ENCODE data around the gene SLC24A4.

SLC24A4 gene

GRCh38 chr14:92475451-92476187 lies 152.7 kb downstream of the SLC24A4 start:
- no peak for DNase-seq (ENCODE audit: low spot score)

GRCh38 chr14:92480856-92481255 lies 157.9 kb downstream of the SLC24A4 start:
- no peak for DNase-seq (ENCODE audit: low spot score)

- DNase-seq (ENCODE audit: low spot score): no peak
Observed at GRCh38 chr14:92481386-92481785, 158.4 kb downstream of the SLC24A4 start.

DNA sequence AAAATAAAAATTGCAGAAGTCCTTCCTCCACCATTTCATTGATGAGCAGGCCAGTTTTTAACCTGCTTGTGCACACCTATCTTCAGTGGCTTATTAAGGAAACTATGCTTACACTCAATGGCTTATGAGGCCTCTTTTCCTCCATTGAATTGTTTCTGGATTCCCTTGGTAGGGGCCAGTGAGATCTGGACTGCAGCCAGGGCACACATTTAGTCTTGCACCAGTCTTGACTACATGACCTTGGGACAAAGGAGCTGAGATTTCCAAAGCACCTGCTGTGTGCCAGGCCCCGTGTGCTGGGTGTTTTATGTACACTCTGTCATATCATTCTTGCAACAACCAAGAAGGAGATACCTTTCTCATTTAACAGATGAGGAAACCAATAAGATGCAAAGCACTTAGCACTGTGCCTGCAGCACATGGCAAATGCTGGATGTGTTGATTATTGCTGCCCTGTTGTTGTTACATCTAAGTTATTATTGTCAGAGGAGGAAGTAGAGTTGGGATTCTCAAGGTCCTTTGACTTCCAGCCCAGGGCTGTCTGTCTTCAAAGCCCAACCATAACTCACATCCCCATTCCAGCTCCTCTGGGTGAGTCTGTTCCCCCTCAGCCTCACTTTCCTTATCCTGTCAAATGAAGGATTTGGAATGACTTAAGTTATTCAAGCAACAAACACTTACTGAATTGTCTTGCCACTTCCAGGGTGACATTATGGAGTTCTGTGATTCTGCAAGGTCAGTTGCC lies 159.0 kb downstream of the SLC24A4 start:
- DNase-seq (ENCODE audit: low spot score): no peak

- DNase-seq (ENCODE audit: low spot score): no peak
Observed at GRCh38 chr14:92482621-92483319, 159.8 kb downstream of the SLC24A4 start.

GRCh38 chr14:92484132-92484823 lies 161.3 kb downstream of the SLC24A4 start:
- no peak for DNase-seq (ENCODE audit: low spot score)

DNA sequence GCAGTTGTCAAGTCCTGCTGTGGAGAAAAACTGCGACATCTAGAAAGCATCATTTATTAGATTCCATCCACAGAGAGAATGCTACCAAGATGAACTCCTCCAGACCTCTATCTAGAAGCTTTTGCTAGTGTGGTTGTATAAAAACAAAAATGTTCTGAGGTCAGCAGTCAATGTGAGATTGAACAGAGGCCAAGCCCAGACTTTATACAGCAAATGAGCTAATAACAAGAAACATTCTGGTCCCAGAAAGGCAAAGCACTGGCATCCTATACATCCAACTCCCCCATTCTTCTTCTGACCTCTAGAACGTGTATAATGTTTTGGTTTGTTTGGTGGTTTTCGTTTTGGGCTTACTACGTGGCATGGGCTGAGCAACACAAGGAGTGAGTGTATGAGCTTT lies 163.9 kb downstream of the SLC24A4 start:
- no peak for DNase-seq (ENCODE audit: low spot score)

- no peak for DNase-seq (ENCODE audit: low spot score)
Observed at GRCh38 chr14:92487513-92488133, 164.7 kb downstream of the SLC24A4 start.

DNA sequence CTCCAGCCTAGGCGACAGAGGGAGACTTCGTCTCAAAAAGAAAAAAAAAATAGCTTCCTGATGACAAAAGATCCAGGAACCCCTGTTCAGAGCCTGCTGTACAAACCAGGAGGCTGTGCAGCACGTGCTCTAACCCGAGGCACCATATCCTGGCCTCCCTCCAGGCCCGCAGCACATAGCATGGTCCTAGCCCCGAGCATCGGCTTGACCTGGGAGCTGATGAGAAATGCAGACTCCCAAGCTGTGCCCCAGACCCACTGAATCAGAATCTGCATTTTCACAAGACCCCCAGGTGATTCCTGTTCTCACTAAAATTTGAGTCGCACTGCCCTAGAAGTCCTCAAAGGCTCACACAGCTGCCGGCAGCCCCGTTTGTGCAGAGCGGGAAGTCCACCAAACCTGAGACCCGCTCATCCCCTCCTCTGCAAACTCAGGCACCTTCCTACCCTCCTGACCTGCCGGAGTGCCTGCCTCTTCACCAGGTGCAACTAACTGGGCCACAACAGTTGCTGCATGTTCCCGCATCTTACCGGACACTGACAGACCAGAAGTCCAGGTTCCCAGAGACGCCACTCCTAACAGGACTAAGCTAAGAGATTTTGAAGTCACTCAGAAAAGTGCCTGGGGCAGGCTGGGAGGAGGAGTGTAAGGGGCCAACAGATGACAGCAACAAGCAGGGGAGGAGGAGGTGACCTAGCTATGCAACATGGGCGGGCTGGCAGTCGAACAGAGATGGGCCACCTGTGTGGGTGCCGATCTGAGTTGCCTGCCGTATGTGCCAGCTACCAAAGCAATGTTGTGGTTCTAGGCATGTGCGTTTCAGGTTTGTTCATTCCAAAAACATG lies 166.7 kb downstream of the SLC24A4 start:
- no peak for DNase-seq (ENCODE audit: low spot score)

DNA sequence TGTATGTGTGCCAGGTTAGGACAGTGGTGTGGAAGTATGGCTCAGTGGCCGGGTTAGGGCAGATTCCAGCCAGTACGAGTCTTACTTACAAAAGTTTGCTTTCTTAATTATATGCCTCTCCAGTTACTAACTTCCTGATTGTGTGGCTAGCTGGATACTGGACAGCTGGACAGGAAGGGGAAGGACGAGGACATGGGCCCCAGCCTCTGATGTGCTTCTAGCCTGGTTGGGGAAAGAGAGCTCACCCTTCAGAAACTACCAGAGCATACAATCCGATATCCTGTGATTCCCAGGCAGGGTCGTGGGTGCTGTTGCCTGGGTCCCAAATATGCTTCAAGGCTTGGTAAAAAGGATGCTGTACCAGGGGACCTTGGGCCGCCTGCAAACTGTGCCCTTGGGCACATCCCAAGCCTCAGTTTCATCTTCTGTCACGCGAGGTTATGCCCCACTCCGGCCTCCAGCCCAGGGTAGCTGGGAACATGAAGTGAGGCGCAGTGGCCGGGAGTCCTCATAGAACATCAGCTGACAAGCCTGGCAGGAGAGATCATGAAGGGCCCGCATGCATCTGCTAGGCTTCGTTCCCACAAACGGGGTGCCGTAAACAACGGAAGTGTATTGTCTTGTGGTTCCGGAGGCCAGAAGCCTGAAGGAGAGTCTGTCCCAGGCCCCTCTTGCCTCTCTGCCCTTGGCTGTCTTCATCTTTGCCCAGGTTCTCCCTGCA lies 167.4 kb downstream of the SLC24A4 start:
- no peak for DNase-seq (ENCODE audit: low spot score)

DNA sequence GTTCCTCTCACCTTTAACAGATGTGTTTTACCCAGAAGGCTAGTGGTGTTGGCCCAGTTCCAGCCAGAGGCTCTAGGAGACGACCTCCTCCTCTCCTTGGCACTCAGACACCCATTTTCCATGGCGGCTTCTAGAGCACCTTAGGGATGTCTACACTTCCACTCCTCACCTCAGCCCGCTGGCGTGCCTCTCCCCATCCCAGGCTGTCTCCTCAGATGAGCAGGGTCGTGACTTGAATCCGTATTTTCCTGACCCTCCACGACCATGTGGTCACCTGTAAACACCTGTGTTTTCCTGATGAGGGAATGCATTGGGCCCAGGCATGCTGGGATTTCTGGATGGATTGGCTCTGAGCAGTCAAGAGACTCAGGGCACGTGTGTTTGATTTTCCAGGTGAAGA lies 168.8 kb downstream of the SLC24A4 start:
- no peak for DNase-seq (ENCODE audit: low spot score)

DNA sequence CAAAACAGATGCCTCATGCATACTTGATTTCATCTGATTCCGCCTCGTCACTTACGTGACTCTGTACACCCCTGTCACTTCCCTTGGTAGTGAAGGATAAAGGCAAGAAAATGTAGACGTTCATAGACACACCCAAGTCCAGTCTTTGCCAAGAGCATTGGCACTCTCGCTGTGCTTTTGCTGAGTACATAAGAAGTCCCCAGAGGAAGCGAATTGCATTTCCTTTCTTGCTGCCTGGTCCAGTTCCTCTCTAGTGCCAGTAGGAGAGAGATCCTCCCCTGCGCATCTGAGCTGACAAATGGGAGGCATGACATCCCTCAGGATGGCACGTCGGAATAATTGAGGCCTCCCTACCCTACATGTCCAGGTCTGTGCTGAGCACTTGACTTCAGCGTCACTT lies 169.3 kb downstream of the SLC24A4 start:
- DNase-seq (ENCODE audit: low spot score): no peak

DNA sequence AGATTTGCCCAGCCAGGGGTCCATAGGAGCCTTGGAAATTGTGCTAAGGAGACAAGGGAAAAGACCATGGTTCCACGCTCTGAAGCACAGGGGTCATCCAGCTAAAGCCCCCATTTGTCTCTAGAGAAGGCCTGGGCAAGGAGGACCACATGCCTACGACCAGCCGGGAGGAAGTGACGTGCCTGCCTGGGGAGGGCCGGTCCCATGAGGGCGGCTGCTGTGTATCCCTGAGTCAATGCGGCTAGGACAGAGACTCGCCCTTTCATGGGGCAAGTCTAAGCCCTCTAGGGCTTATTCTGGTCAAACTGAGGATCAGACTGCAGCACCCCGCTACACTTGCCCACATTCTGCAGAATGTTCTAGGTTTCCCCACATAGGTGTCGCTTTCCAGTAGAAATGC lies 170.1 kb downstream of the SLC24A4 start:
- no peak for DNase-seq (ENCODE audit: low spot score)

- no peak for DNase-seq (ENCODE audit: low spot score)
Observed at GRCh38 chr14:92493492-92493891, 170.5 kb downstream of the SLC24A4 start.

DNA sequence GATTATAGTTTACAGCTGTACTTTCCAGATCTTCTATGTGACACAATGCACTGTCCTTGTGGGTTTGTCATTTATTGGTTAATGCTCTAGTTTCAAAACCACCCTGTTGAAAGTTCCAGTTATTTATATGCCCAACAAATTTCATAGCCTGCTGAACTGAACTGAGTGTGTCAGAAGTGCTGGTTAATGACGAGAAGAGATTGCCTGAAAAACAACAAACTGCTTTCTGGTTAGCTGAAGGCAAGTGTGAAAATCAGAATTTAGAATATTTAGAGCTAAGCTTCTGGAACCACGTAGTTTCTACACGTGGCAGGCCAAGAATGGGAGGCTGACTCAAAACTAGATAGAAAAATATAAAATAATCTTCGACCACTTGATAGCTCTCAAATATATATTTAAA lies 171.5 kb downstream of the SLC24A4 start:
- DNase-seq (ENCODE audit: low spot score): no peak

DNA sequence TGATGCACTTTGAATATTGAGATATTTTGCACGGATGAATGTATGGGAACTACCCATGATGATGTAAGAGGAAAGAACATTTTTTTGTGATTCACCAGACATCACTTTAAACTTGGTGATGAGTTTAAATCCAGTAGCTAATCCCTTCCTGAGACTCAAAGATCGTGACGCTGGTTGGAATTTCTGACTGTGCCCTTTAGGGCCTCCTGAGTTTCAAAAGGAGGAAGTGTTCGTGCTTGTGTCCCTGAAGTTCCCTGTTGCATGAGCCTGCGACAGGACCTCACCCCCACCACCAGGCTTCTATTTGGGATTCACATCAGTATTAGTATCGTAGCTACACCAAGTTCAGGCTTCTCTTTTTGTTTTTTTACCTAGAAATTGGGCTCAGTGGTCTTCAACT lies 172.1 kb downstream of the SLC24A4 start:
- DNase-seq (ENCODE audit: low spot score): no peak

GRCh38 chr14:92496191-92496857 lies 173.4 kb downstream of the SLC24A4 start:
- no peak for DNase-seq (ENCODE audit: low spot score)

DNA sequence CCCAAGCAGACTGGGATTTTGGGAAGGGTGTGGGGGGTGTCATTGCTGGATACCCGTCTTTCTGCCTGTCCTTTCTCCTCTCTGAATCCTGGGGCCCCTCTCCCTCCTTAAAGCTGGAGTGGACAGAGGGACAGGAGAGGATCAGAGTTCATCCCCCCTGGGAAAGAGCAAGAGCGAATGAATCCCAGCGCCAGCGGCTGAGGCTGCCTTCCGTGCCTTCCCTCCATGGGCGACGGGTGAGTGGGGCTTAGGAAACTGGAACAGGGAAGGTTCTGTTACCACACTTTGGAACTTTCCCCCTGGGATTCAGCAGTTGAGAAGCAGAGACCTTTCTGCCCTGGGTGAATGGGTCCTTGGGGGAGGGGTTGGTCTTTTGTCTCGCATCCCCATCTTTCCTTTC lies 174.4 kb downstream of the SLC24A4 start:
- no peak for DNase-seq (ENCODE audit: low spot score)

DNA sequence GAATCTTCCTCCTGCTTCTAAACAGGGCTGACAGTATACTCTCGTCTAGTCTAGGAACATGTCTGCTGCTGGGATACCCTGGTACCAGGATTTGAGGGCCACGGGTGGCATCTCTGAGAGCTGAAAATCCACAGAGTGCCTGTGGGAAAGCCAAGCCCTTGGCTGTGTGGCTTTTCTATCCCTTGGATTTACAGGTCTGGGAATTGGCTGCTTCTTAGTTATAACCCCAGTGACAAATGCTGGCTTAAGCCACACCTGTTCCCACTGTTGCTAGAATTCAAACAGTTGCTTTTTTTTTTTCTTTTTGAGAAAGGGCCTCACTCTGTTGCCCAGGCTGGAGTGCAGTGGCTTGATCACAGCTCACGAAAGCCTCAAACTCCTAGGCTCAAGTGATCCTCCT lies 176.3 kb downstream of the SLC24A4 start:
- no peak for DNase-seq (ENCODE audit: low spot score)

GRCh38 chr14:92500491-92500941 lies 177.6 kb downstream of the SLC24A4 start:
- no peak for DNase-seq (ENCODE audit: low spot score)

All from CD4-positive, alpha-beta T cell treated with Interleukin-6 at 100 ng/mL for 8 hours (primary cell).